HG03045 (cell line): Measurements from ENCODE around the gene NUDT22.

Source experiments
- ATAC-seq: cut with Tn5 transposase; IDR thresholded peaks from one replicate; pipeline ENCODE4 v1.9.1; 2021; ENCODE audit warnings: mild to moderate bottlenecking, moderate library complexity; ENCODE audit not compliant: unreplicated experiment

Gene NUDT22

DNA sequence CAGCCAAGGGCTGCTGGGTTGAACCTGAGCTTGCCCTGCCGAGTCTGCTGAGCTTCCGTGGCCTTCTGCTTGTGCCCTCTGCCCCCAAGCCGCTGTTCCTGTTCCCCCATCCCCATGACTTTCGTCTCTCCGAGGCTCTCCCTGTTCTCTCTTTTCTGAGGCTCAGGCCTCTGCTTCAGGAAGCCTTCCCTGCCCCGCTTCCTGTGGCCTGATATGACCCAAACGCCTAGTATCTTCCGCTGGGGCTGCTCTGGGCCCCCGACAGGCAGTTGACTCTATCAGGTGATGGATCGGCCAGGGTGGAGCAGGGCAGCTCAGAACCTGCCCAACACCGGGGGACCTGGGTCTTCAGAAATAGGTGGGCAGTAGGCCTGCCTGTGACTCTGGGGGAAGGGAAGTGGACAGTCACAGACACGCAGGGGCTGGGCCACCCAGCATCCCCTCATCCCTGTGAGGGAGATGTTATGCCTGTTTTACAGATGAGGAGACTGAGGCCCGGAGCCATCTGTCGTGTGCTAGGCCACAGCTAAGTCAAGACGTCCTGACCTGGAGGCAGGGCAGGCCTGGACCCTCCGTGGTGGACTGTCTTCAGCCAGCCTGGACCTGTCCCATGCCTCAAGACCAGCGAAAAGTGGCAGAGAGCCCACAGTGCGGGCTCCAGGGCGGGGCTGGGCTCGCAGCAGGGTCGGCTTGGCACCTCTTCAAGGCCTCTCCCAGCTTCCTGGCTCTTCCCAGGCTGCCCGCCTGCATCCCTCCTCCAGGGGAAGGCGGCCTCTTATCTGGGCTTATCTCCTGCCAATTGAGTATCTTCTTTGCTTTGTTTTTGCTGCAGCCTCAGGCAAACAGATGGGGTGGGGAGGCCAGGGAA is 42.2 kb downstream of the NUDT22 start:
- no peak for ATAC-seq

DNA sequence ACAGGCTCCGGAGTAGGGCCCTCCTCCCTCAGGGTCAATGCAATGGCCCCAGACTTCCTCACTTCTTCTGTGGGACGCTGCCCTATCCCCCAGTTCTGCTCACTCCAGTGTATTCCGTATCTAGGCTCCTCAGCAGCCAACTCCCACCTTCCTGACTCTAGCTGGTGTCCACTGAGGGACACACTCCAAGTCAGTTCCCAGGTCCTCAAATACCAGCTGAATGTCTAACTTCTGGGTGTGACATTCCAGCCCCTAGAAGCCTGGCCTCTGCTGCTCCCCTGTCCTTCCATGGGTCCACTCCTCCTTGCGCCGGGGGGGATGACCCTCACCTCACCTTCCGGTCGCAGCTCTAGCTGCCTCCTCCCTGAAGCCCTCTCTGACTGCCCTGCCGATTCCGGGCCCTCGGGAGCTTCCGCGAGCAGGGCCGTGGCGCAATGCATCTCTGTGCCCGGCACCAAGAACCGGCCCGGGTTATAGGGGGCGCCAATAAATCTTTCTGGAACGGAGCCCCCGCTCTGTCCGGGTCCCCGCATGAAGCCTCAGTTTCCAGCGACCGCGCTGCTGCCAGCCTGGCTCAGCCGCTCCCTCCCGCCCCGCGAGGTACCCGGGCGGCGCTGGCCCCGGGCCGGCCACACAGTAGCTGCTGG is 42.9 kb downstream of the NUDT22 start:
- ATAC-seq, result peak; percentile 19

GRCh38 chr11:64269540-64270220 is 43.6 kb downstream of the NUDT22 start:
- ATAC-seq, result peak; percentile 69

DNA sequence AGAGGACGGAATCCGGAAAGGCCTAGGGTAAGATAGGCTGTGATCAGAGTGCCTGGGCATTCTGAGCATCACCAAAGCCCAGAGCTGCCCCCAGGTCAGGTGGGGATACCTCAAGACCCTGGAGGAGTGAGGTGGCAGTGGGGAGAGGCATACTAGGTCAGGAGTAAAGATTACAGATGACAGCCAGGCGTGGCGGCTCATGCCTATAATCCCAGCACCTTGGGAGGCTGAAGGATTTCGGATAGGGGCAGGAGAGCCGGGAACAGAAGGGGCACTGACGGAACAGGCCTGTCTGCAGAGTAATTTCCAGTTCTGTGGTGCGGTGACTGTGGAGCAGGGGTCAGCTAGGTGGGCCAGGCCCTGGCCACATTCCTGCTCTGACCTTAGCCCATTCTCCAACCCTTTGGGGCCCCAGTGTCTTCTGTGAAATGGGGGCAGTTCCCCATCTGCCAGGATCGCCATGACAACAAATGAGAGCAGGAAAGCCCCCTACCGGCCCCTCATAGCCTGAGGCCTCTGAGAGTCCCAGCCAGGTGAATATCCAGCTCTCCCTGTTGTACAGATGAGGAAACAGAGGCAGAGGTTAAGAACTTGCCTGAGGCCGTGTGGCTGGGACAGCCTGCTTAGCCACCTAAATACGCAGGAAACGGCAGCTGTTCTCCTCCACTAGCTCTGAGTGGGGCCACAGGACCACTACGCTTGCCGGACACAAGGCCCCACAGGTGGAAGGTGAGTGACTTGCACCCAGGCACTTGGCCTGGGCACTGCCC is 49.1 kb downstream of the NUDT22 start:
- ATAC-seq, result no peak

DNA sequence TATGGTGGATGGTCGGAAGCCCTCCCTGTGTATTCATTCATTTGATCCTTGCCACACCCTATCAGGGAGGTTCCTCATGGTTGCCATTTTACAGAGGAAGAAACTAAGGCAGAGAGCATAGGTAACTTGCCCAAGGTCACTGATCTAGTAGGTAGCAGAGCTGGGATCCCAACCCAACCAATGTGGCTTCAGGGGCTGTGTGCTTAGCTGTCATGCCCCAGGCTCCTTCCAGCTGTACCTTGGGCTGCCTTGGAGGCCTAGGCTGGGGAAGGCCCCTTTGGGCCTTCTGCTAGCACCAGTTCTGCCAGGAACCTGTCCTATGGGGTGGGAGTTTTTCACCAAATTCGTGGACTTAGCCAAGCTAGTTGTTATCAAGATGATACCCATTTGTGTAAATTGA is 49.8 kb downstream of the NUDT22 start:
- ATAC-seq, result no peak

- ATAC-seq, result no peak
Observed at GRCh38 chr11:64276653-64277431, 50.8 kb downstream of the NUDT22 start.

DNA sequence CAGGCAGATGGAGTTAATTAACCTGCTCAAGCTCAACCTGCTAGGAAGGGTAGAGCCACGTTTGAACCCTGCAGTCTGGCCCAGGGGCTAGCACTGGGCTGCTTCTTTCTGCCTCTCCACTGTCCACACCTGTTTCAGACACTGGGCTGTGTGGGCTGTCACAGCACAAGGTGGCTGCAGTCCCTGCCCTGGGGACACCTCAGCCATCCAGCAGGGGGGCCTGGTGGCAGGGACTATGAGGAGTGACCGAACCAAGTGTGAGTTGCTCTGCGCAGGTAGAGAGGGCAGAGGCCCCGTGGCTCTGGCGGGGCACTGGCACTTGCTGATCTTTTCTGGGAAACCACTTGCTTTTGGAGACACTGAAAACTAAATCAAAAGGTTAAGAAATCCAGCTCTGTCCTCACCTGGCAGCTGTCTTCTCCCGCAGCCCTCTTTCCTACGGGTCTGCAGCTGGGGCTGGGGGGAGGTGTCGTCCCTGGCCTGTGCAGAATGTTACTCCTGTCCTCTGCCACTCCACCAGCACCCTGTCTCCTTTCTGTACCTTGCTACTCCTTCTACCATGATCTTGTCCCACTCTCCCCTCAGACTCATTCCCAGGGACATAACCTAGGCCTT is 52.6 kb downstream of the NUDT22 start:
- ATAC-seq, result no peak
